Measurements from ENCODE around the gene ELK3. TPM values are rescaled to one million over a fixed set of nuclear protein-coding genes. Genes with fewer than 3 reads are reported as not detected.

Gene ELK3
- total and polyA plus RNA-seq, 12 donors = 6.6 to 33.6 (median 18.7) TPM

- intact Hi-C loops (cut with DNase I) = no loop called here
- no peaks in the 10 kb centered on the region for H3K9me3 ChIP-seq (replicated peaks in 1 of 3)
- H3K4me3 ChIP-seq = no peak overlapping the region
- peaks cover 0 to 5% of the 10 kb centered on the region in 2 donors for H3K36me3 ChIP-seq (replicated peaks in 1 of 2)
- peaks cover 0 to 15% of the 10 kb centered on the region in 2 donors for H3K4me1 ChIP-seq (replicated peaks in 1 of 2)
- no peak for TF ChIP-seq POLR2A (IDR thresholded peaks at IDR 0.05)
- no peak for TF ChIP-seq CTCF (IDR thresholded peaks at IDR 0.05)
- DNase-seq = peak in 1 of 7 donors; percentile 41
- no peak overlapping the region for H3K27ac ChIP-seq
- no peaks in the 10 kb centered on the region for H3K27me3 ChIP-seq
- 87 to 94% (median 90%) methylated on average over 11 of the region's 11 CpGs for WGBS, 4 donors
Measured at GRCh38 chr12:96218989-96219678, 25.0 kb downstream of the ELK3 start.

- Histone ChIP-seq H3K4me3 (no peak overlapping the region), H3K4me1 (replicated peaks in 1 of 2) (peaks cover 0 to 12% of the 10 kb centered on the region in 2 donors), H3K27me3 (no peaks in the 10 kb centered on the region), H3K9me3 (replicated peaks in 1 of 3) (no peaks in the 10 kb centered on the region), H3K36me3 (replicated peaks in 1 of 2) (peaks cover 0 to 5% of the 10 kb centered on the region in 2 donors), H3K27ac (no peak overlapping the region)
- WGBS, 4 donors = 71 to 88% (median 80%) methylated on average over 12 to 15 of the region's 15 CpGs
- TF ChIP-seq CTCF (IDR thresholded peaks at IDR 0.05) = no peak
- TF ChIP-seq POLR2A (IDR thresholded peaks at IDR 0.05) = no peak
- peak in 1 of 7 donors; percentile 49 for DNase-seq
- intact Hi-C loops (cut with DNase I) = no loop called here
Measured at GRCh38 chr12:96219700-96220206, 25.6 kb downstream of the ELK3 start.

GRCh38 chr12:96220902-96221301 is 26.7 kb downstream of the ELK3 start:
- no peaks in the 10 kb centered on the region for H3K9me3 ChIP-seq (replicated peaks in 1 of 3)
- H3K27me3 ChIP-seq = no peaks in the 10 kb centered on the region
- H3K36me3 ChIP-seq (replicated peaks in 1 of 2) = peaks cover 0 to 5% of the 10 kb centered on the region in 2 donors
- no peak overlapping the region for H3K4me3 ChIP-seq
- no peak overlapping the region for H3K27ac ChIP-seq
- TF ChIP-seq CTCF (IDR thresholded peaks at IDR 0.05) (no peak), POLR2A (IDR thresholded peaks at IDR 0.05) (no peak)
- peaks cover 0 to 9% of the 10 kb centered on the region in 2 donors for H3K4me1 ChIP-seq (replicated peaks in 1 of 2)
- intact Hi-C loops (cut with DNase I) = no loop called here
- 67 to 100% (median 72%) methylated on average over 3 to 5 of the region's 5 CpGs for WGBS, 4 donors
- peak in 1 of 7 donors; percentile 47 for DNase-seq

GRCh38 chr12:96221391-96221790 is 27.2 kb downstream of the ELK3 start:
- WGBS, 4 donors = 85 to 94% (median 90%) methylated on average over 5 to 6 of the region's 6 CpGs
- Histone ChIP-seq H3K9me3 (replicated peaks in 1 of 3) (no peaks in the 10 kb centered on the region), H3K27ac (no peak overlapping the region), H3K4me3 (no peak overlapping the region), H3K27me3 (no peaks in the 10 kb centered on the region), H3K36me3 (replicated peaks in 1 of 2) (peaks cover 0 to 5% of the 10 kb centered on the region in 2 donors), H3K4me1 (replicated peaks in 1 of 2) (peaks cover 0 to 9% of the 10 kb centered on the region in 2 donors)
- no peak for DNase-seq
- TF ChIP-seq POLR2A (IDR thresholded peaks at IDR 0.05) (no peak), CTCF (IDR thresholded peaks at IDR 0.05) (no peak)
- intact Hi-C loops (cut with DNase I) = no loop called here

Data from adrenal gland (tissue), 12 donors.